22Rv1 (cell line): Measurements from ENCODE around the gene CPLANE2.

Experiments used
- CTCF ChIP-seq: fragments of 450-650 bp; IDR thresholded peaks from 2 replicates; pipeline ENCODE4 v1.5.1; 2017; ENCODE audit warnings: mild to moderate bottlenecking
- ZFX ChIP-seq: fragments of 450-650 bp; IDR thresholded peaks from 2 replicates; pipeline ENCODE4 v1.6.1; 2017; ENCODE audit warnings: antibody characterized with exemption, borderline replicate concordance

- no peak for TF ChIP-seq CTCF
- TF ChIP-seq ZFX, result no peak
Observed at GRCh38 chr1:16189003-16189402, 48.0 kb downstream of the CPLANE2 start.
